MM.1S (cell line): ENCODE data around the gene ATP2C1.

Experiments
- DNase-seq: peaks from one replicate; pipeline ENCODE4 v3.0.0-alpha.2; 2015
- H2AFZ ChIP-seq: fragments of 300-600 bp; sonication (generic); 2 replicates; pipeline ENCODE4 v1.6.0; 2016; ENCODE audit warnings: antibody characterized with exemption, low read length
- H3F3A ChIP-seq: fragments of 300-600 bp; sonication (generic); 2 replicates; pipeline ENCODE4 v1.6.1; 2016; ENCODE audit warnings: mild to moderate bottlenecking, antibody characterized with exemption, low read length, moderate library complexity, mixed read lengths; ENCODE audit not compliant: insufficient read depth
- H3K27ac ChIP-seq: fragments of 300-600 bp; sonication (generic); 2 replicates; pipeline ENCODE4 v1.5.1; 2016; ENCODE audit warnings: mild to moderate bottlenecking, low read length
- H3K27me3 ChIP-seq: fragments of 300-600 bp; sonication (generic); replicated peaks from 2 replicates; pipeline ENCODE4 v1.6.0; 2016; ENCODE audit warnings: low read length; ENCODE audit not compliant: insufficient read depth
- H3K36me3 ChIP-seq: fragments of 300-600 bp; sonication (generic); replicated peaks from 2 replicates; pipeline ENCODE4 v1.6.1; 2016; ENCODE audit warnings: mild to moderate bottlenecking, low read length, mixed read lengths; ENCODE audit not compliant: insufficient read depth
- H3K4me1 ChIP-seq: fragments of 300-600 bp; sonication (generic); 2 replicates; pipeline ENCODE4 v1.6.1; 2016; ENCODE audit warnings: low read length, mixed read lengths
- H3K4me2 ChIP-seq: fragments of 300-600 bp; sonication (generic); 2 replicates; pipeline ENCODE4 v1.6.0; 2016; ENCODE audit warnings: low read depth, low read length
- H3K4me3 ChIP-seq: fragments of 300-600 bp; sonication (generic); 2 replicates; pipeline ENCODE4 v1.5.1; 2016; ENCODE audit warnings: low read length, mixed read lengths
- H3K79me2 ChIP-seq: fragments of 300-600 bp; sonication (generic); 2 replicates; pipeline ENCODE4 v1.6.1; 2016; ENCODE audit warnings: mixed run types, low read length, mixed read lengths
- H3K9ac ChIP-seq: fragments of 300-600 bp; sonication (generic); 2 replicates; pipeline ENCODE4 v1.6.1; 2016; ENCODE audit warnings: low read length, mixed read lengths
- H3K9me2 ChIP-seq: fragments of 300-600 bp; sonication (generic); replicated peaks from 2 replicates; pipeline ENCODE4 v1.6.1; 2016; ENCODE audit warnings: mild to moderate bottlenecking, low read length, mixed read lengths; ENCODE audit not compliant: insufficient read depth
- H3K9me3 ChIP-seq: fragments of 300-600 bp; sonication (generic); replicated peaks from 2 replicates; pipeline ENCODE4 v1.6.1; 2016; ENCODE audit warnings: mild to moderate bottlenecking, low read length, mixed read lengths; ENCODE audit not compliant: insufficient read depth
- H4K20me1 ChIP-seq: fragments of 300-600 bp; sonication (generic); 2 replicates; pipeline ENCODE4 v1.6.1; 2016; ENCODE audit warnings: mild to moderate bottlenecking, low read length, moderate library complexity, mixed read lengths; ENCODE audit not compliant: insufficient read depth
- EZH2 ChIP-seq: fragments of 300-600 bp; sonication (generic); optimal IDR thresholded peaks from 2 replicates; pipeline ENCODE3; 2017; ENCODE audit warnings: low read depth, mild to moderate bottlenecking, antibody characterized with exemption, low read length, mixed read lengths
- EZH2phosphoT487 ChIP-seq: fragments of 300-600 bp; sonication (generic); IDR thresholded peaks from 2 replicates; pipeline ENCODE4 v1.6.1; 2018; ENCODE audit warnings: antibody characterized with exemption, low read length
- TF ChIP-seq, protein P1 (sequence below): fragments of 300-600 bp; sonication (generic); IDR thresholded peaks from 2 replicates; pipeline ENCODE4 v1.5.1; 2016; ENCODE audit warnings: antibody characterized with exemption, low read length, mixed read lengths

The ATP2C1 gene

DNA sequence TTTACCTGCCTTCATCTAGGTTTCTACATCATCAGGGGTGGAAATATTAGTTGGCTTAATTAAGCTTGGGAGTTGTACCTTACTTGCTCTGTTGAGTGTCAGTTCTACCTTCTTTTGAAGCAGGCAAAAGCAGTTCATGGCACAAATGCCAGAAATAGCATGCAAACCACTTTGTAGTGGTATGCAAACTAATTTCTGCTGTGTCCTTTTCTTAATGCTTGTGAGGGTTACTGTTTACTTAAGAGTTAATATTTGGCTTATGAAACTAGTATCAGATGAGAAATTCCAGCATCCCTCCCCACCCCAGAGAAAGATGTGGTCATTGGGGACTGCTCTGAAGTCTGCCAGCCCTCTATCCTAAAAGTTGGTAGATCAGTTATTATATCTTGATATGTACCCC, 7.1 kb downstream of the ATP2C1 start:
- H3K4me1 ChIP-seq: peaks cover 16% of the 10 kb centered on the region

DNA sequence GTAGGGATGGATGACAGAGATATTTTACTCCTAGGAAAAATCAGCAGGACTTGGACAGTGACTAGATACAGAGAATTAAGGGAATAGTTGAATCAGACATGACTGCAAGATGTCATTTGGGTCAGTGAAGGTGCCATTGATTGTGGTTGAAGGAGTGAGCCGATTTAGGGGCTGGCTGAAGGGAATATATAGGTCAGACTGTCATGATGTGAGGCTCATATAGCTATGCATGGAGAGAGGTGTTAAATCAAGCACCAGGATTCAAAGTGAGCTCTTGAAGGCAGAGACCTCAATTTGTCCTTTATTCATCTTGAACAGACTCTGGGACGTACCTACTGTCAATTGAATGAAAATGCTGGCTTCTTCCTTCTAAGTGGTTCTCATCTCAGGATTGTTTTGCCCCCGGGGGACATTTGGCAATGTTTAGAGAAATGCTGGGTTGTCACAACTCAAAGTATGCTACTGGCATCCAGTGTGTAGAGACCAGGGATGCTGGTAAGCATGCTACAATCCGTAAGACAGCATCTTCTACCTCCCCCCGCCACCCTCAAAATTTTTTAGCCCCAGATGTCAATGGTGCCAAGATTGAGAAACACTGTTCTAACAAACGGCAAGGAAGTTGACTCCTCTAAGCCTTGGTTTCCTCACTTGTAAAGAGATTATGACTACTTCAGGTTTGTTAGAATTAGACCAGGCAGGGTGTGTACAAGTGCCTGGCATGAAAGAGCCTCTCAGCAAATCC, 7.8 kb downstream of the ATP2C1 start:
- Histone ChIP-seq H3K79me2 (peaks cover 100% of the 10 kb centered on the region), H3K27ac (no peak overlapping the region), H3K9me3 (no peaks in the 10 kb centered on the region), H3K9ac (no peak overlapping the region), H3K9me2 (no peaks in the 10 kb centered on the region), H3K36me3 (no peaks in the 10 kb centered on the region), H2AFZ (no peak overlapping the region), H3K27me3 (no peaks in the 10 kb centered on the region), H3K4me1 (peaks cover 16% of the 10 kb centered on the region), H3K4me2 (no peak overlapping the region), H4K20me1 (peaks cover 4% of the 10 kb centered on the region; the same call in 1 of the 2 replicates), H3F3A (no peaks in the 10 kb centered on the region), H3K4me3 (no peak overlapping the region)
- TF ChIP-seq, protein P1, sequence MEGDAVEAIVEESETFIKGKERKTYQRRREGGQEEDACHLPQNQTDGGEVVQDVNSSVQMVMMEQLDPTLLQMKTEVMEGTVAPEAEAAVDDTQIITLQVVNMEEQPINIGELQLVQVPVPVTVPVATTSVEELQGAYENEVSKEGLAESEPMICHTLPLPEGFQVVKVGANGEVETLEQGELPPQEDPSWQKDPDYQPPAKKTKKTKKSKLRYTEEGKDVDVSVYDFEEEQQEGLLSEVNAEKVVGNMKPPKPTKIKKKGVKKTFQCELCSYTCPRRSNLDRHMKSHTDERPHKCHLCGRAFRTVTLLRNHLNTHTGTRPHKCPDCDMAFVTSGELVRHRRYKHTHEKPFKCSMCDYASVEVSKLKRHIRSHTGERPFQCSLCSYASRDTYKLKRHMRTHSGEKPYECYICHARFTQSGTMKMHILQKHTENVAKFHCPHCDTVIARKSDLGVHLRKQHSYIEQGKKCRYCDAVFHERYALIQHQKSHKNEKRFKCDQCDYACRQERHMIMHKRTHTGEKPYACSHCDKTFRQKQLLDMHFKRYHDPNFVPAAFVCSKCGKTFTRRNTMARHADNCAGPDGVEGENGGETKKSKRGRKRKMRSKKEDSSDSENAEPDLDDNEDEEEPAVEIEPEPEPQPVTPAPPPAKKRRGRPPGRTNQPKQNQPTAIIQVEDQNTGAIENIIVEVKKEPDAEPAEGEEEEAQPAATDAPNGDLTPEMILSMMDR: no peak
- DNase-seq: no peak

More for the DNA sequence above, 7.1 kb downstream of the ATP2C1 start:
- peaks cover 100% of the 10 kb centered on the region for H3K79me2 ChIP-seq
- H3K4me3 ChIP-seq: no peak overlapping the region
- H3K27ac ChIP-seq: peak overlapping the region; percentile 6; the same call in 1 of the 2 replicates
- no peaks in the 10 kb centered on the region for H3K9me2 ChIP-seq
- H3F3A ChIP-seq: no peaks in the 10 kb centered on the region
- no peak overlapping the region for H2AFZ ChIP-seq
- TF ChIP-seq EZH2phosphoT487 (no peak), EZH2 (no peak)
- TF ChIP-seq, protein P1: no peak
- H3K4me2 ChIP-seq: no peak overlapping the region
- DNase-seq: peak; percentile 21
- peaks cover 4% of the 10 kb centered on the region; the same call in 1 of the 2 replicates for H4K20me1 ChIP-seq
- H3K9me3 ChIP-seq: no peaks in the 10 kb centered on the region
- no peaks in the 10 kb centered on the region for H3K36me3 ChIP-seq
- no peaks in the 10 kb centered on the region for H3K27me3 ChIP-seq
- no peak overlapping the region for H3K9ac ChIP-seq

DNA sequence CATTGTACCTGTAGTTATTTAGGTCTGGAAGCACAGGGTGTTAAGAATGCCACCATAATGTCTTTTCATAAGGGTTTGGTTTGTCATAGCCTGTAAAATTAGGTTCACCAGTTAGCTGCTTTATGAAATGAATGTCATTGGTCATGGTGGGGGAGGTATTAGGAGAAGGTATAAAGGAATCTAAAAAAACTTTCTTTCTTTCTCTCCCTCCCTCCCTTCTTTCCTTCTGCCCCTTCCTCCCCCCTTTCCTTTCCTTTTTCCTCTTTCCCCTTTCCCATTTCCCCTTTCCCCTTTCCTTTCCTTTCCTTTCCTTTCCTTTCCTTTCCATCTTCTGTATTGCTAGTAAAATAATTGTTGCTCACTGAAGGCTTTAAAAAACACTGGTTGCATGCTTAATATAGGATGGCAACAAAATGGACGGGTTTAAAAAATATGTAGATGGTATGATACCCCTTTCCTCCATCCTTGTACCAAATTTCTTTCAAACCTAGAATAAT, 9.6 kb downstream of the ATP2C1 start:
- Histone ChIP-seq H3K79me2 (peaks cover 99% of the 10 kb centered on the region), H3K27ac (no peak overlapping the region), H3K9me2 (no peaks in the 10 kb centered on the region), H3K9me3 (no peaks in the 10 kb centered on the region), H3K4me1 (peaks cover 32% of the 10 kb centered on the region), H3K4me2 (no peak overlapping the region), H2AFZ (no peak overlapping the region), H3K27me3 (no peaks in the 10 kb centered on the region), H3K9ac (no peak overlapping the region), H3K4me3 (no peak overlapping the region), H3F3A (peaks cover 8% of the 10 kb centered on the region; the same call in 1 of the 2 replicates), H4K20me1 (no peaks in the 10 kb centered on the region; the same call in 1 of the 2 replicates), H3K36me3 (no peaks in the 10 kb centered on the region)
- DNase-seq: no peak
- no peak for TF ChIP-seq EZH2
- TF ChIP-seq, protein P1: no peak
- TF ChIP-seq EZH2phosphoT487: no peak
